ENCODE results near the gene CDH18.
A peak's percentile ranks its signal among the peaks of the same experiment; 100 is the strongest.

Gene CDH18, protein sequence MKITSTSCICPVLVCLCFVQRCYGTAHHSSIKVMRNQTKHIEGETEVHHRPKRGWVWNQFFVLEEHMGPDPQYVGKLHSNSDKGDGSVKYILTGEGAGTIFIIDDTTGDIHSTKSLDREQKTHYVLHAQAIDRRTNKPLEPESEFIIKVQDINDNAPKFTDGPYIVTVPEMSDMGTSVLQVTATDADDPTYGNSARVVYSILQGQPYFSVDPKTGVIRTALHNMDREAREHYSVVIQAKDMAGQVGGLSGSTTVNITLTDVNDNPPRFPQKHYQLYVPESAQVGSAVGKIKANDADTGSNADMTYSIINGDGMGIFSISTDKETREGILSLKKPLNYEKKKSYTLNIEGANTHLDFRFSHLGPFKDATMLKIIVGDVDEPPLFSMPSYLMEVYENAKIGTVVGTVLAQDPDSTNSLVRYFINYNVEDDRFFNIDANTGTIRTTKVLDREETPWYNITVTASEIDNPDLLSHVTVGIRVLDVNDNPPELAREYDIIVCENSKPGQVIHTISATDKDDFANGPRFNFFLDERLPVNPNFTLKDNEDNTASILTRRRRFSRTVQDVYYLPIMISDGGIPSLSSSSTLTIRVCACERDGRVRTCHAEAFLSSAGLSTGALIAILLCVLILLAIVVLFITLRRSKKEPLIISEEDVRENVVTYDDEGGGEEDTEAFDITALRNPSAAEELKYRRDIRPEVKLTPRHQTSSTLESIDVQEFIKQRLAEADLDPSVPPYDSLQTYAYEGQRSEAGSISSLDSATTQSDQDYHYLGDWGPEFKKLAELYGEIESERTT

DNA sequence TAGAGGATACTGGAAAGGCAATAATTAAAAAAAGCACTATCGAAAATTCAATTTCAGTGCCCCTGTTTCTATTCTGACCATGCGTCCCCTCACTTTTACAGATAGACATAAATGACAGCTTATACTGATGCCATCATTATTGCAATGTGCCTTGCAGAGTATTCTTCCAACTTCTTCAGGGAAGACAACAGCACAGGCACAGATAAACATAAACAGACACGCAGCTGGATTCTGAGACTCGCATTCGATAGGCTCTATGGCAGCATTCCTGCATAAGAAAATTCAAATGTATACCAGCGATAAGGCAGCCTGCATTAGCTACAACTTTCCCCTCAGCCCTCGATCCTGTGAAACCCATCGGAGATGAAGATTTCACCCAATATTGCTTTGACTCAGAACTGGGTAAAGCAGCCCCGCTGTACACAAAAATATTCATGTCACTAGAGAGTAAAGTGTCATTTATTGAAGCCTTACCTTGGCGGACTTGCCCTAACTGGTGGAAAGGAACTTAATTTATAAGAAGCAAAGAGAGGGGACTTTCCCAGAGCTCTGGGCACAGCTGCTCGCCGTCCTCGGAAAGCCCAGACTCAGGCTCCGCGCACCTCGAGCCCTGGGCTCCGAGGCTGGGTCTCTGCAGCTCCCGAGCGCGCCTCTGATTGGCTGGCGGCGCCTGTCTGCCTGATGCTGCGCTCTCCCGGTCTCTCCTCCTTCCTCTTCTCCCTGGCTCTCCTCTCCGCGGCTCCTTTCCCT lies at the start of gene CDH18:
Gene CDH18 (minus strand): TSS at position 589 of the 750 bp plus-strand sequence. CDS start 149,214 bp downstream, outside the sequence.
- peak; percentile 84 for DNase-seq

DNA sequence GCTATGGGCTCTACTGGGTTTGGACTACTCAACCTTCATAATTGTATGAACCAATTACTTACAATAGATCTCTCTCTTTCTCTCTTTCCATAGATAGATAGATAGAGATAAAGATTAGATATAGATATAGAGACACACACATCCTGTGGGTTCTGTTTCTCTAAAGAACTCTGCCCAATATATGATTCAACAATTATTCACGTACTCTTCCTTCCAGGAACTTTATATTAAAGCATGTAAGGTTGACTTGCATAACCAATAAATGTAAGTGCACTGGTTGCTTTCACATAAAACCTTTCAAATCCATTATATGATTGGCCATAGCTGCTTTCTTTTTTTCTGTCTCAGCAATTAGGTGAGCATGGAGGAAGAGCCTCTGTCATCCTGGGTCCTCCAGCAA lies 46.7 kb upstream of the CDH18 start:
- DNase-seq: no peak

DNA sequence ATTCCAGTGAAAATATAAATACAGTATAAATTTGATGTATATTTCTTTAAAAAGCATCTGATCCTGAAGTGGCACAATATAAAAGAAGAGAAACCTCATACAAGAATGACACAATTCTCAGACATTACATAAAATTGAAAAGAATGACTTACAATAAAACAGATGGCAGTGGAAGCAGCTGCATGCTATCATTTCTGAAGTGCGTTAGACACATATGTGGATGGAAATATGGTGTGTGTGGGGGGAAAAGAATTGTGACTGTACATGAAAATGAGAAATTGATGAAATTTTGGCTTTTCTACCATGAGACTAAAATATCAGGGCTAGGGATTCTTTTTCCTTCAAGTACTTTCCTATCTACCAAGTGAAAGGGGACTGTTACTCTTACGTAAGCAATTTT lies 45.9 kb upstream of the CDH18 start:
- DNase-seq: peak; percentile 32

DNA sequence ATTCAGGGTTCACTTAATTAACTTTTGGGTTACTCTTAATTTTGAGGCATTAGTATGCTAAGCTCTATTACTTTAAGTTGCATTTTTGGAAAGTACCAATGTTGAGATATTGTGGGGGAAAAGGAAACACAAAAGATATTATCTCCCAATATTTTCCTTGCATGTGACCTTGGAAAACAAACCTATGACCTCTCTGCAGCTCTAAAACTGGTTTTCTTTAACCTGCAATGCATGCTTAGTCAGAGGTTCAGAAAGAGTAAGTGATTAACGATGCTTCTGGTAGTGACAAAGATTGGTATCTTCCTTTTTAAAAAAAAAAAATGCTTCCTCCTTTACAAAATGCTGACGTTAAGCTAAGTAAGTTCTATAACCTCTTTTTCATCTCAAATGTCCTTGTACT lies 44.9 kb upstream of the CDH18 start:
- DNase-seq: no peak

DNA sequence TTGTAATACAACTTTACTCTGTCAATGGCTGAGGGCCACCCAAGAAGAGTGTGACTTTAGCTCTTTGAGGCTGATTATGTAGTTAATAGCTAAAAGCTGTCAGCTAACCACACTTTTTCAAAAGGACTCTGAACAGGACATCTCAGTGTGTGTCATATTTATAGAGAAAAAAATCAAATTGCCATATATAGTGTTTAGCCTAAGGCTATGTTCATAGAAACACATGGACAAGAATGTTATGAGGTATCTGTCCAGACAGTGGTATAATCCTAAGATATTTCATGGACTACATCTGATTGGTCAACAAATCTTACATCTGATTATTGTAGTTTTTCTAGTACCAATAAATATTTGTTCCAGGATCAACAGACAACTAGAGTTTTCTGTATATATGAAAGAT lies 42.1 kb upstream of the CDH18 start:
- DNase-seq: no peak

DNA sequence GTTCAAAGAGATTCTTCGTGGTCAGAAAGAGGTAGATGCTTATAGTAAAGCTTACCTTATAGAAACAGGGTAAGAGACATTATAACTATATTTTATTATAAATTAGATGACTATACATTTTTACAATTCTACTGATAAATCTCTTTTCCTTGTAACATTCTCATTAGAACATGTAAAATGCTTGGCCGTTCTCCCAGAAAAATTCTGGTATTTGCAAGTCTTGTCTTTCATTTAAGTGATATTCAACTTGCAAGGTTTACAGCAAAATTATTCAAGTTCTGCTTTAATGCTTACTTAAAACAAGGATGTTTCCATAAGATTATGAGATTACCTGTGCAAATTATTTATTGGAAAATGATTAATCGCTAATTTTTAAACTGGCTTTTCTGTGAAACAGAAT lies 41.3 kb upstream of the CDH18 start:
- no peak for DNase-seq

DNA sequence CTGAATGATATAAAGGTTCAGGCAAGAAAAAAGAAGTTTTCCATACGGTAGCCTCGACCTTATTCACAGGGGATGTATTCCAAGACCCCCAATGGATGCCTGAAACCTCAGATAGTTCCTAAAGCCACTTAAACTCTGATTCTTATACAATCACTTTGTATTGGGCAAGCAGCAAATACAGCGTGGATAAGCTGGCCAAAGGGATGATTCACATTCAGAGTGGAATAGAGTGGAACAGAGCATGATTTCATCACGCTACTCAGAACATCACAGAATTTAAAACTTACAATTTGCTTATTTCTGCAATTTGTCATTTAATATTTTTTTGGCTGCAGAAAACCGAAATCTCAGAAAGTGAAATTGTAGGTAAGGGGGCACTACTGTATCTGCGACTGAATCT lies 40.5 kb upstream of the CDH18 start:
- DNase-seq: no peak

DNA sequence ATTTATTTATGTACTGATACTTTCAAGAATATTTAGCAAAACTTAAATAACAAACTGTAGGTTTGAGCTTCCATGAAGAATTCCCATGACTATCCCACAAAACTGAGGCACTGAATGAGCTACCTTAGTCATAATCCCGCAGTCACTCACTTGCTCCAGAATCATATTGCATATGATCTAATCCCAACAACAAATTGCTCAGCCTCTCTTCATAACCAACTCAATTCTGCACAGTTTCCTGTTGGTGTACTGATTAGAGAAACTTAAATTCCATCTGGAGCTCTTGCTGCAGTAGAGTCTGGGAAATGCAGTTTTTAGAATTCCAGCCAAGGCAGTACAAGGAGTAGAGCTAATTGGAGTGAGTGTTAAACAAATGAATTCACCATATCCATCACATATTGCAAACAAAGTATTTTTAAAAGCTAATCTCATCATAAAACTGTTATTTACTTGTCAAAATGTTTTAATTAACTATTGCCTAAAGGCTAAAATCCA lies 35.7 kb upstream of the CDH18 start:
- no peak for DNase-seq

DNA sequence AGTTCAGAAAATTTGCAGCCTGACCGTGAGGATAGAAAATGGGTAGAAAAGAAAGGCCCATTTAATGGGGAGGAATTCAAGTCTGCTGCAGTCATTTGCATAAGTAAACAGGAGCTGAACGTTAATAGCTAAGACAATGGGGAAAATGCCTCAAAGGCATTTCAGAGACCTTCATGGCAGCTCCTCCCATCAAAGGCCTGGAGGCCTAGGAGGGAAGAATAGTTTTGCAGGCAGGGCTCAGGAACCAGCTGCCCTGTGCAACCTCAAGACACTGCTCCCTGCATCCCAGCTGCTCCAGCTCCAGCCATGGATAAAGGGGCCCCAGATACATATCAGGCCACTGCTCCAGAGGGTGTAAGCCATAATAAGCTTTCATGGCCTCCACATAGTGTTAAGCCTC lies 32.2 kb upstream of the CDH18 start:
- DNase-seq: no peak

DNA sequence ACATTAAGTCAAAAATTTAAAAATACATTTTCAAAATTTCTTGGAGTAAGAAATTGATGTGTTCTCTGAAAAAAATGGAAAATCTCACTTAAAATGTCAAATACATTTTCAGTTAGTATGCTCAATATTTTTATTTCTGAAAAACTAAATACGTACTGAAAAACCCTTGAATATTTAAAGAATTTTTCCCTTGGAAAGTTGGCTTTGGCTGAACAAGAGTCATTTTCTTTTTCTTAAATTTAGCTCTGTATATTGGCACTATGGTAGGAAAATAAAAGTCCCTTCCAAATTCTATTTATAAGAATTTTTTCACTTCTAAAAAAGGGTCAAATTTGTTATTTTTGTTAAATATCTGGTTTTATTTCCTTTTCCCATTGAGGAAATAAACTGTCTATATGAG lies 29.0 kb upstream of the CDH18 start:
- no peak for DNase-seq

DNA sequence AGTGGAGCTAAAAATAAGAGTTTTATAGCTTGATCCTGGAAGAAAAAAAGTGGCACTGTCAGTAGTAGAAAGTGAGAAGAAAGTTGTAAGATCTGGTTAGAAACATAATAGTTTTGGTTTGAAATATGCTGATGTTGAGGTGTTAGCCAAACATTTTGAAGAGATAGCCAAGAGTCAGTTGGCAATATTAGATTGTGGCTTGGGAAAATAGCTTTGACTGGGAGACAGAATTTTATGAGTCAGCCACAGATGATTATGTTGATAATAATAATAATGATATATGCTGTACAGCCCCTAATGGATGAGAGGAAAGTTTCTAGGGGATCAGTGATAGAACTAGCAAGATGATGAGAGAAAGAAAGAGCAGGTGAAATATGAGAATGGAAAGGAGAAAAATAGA lies 12.4 kb upstream of the CDH18 start:
- no peak for DNase-seq

DNA sequence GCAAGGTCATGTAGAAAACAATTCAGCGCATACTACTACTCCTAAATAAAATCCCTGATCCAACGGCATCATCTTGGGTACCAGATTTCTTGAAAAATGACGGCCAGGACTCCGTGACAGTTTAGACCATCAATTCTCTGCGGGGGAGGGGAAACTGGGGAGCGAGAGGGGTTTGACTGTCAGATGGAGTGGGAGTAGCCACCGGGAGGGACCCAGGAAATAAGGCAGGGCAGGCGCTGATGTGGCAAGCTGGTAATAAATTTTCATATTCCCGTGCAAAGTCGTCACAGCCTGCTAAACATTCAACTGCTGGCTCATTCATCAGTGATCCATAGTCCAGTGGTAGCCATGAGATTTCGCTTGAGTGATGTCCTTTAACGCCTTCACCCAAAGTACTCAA lies 457 bp upstream of the CDH18 start:
- no peak for DNase-seq

DNA sequence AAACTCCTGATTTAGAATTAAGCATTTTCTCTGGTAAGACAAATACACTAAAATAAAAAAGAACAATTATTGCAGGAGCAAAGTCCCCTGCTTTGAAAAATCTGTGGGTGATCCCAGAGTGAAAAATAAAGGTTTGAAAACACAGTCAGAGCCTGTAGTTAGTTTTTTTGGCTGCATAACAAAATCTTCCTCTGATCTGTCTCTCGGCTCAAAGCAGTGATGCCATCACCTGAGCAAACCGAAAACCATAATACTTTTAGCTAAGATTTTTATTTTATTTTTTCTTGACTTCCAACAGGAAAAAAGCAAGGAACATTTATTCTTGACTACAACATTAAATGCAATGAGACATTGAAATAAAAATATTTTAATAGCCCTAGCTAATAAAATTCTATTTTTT lies 1.2 kb downstream of the CDH18 start:
- no peak for DNase-seq

DNA sequence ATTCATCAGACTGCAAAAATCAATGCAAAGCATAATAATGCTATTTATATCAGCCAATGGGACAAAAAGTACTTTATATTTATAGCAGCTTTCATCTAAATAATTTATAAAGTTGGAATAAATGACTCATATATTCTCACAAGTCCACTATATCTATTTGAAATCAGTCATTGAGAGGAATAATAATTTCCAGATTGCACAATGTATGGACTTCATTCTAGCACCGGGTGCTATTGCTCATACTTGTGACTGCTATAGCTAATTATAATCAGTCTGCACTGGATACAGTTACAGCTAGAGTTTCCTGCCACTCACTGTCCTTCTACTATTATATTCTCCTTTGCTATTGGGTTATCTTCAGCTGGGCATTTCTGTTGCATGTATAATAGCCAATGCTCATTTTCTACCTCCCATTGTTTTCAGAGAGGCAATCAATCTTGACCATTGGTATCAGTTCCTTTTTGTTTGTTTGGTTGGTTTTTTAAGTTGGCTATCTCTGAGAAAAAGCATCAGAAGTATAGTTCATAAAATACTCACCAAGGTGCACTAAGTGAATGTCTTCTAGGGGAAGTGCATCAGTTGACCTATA lies 1.9 kb downstream of the CDH18 start:
- no peak for DNase-seq

DNA sequence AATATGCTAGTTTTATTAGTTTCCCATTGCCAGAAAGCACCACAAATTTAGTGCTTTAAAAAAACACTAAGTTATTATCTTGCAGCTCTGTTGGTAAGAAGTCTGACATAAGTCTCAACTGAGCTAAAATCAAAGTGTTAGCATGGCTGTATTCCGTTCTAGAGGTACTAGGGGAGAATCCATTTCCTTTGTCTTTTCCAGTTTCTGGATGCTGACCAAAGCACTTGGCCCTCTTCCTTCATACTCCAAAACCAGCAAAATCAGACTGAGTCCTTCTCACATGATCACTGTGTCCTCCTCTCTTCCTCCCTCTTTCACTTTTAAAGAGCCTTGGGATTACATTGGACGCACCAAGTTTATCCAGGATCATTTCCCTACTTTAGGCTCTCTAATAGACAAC lies 9.5 kb downstream of the CDH18 start:
- DNase-seq: no peak

DNA sequence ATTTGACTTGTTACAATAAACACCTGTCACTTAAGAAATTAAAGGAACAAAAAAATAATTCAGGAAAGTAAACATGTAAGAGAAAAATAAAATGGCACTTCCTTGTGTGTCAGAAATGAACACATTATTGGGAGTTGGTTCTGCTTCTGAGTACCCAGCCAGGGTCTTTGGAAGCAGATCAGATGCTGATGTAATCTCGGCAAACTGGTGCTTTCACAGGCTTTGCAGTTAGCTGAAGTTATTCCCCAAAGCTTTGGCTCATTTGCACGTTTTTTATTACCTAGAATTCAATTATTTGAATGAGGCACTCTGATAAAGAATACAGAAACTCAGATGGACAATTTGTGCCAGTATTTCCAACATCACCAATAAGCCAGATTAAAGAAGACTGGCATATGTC lies 10.9 kb downstream of the CDH18 start:
- DNase-seq: no peak

DNA sequence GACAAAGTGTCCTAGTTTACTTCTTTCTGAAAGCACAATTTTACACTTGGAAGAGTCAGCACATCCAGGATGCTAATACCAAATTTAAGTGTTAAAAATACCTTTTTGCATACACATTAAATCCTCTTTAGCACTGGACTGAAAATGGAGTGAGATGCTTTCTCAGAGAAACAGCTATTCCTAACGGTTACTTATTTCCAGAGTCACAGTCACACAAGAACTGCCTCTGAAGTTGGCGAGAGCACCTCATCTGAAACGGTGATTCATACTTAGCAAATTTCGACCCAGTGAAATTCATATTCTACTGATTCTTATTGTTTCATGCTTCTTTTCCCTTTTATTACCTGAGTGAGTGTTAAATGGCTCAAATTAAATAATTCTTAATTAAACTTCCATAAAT lies 12.2 kb downstream of the CDH18 start:
- DNase-seq: no peak

DNA sequence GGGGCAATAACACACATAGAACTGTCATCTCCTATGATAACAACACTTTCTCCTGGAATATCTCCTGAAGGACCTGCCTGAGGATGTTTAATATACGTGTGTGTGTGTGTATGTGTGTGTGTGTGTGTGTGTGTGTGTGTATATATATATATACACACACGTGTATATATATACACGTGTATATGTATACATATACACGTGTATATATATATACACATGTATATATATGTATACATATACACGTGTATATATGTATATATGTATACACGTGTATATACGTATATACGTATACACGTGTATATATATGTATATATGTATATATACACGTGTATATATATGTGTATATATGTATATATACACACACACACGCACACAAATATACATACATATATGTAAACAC lies 27.5 kb downstream of the CDH18 start:
- no peak for DNase-seq

DNA sequence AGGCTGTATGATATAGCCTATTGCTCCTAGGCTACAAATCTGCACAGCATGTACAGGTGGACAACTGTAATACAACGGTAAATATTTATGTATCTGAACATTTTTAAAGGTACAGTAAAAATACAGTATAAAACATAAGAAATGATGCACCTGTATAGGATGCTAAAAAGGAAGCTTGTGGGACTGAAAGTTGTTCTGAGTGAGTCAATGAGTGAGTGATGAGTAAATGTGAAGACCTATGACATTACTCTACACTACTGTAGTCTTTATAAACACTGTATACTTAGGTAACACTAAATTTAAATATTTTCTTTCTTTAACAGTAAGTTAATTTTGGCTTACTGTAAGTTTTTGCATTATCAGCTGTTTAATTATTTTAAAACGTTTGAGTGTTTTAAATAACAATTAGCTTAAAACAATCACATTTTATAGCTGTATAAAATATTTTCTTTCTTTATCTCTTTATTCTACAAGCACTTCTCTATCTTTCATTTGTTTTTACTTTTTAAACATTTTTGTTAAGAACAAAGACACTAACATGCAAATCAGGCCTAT lies 28.1 kb downstream of the CDH18 start:
- DNase-seq: no peak

DNA sequence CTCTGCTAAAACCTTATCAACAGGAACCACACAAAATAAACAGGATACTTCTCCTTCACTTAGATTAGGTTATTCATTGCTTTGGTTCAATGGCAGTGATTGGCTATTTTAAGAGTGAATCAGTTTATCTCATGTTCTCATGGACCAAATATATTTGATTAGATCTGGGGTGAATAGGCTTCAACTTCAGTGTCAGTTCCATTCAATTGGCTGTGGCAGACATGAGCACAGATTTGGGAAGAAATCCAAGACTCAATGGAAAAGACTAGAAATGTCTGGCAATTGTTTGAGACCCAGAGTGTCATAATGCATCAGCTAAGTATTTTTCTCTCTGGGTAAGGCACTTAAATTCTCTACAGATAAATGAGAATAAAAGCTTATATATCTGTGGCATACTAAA lies 37.1 kb downstream of the CDH18 start:
- no peak for DNase-seq

DNA sequence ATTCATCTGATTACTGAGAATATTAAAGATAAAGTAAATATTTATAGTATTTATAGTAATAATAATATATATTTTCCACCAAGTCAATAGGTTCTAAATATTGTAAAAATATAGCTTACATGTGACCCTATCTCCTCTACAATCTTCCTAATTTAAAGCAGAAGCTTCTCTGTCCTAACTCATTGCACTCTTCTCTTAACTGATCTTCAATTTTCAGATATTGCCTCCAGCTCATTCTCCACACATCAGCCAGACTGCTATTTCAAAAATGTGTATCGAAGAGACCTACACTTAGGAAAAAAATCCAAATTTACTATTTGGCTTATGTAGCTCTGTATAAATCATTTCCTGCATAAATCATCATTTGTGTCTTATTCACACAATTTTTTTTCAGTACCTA lies 47.8 kb downstream of the CDH18 start:
- DNase-seq: no peak

DNA sequence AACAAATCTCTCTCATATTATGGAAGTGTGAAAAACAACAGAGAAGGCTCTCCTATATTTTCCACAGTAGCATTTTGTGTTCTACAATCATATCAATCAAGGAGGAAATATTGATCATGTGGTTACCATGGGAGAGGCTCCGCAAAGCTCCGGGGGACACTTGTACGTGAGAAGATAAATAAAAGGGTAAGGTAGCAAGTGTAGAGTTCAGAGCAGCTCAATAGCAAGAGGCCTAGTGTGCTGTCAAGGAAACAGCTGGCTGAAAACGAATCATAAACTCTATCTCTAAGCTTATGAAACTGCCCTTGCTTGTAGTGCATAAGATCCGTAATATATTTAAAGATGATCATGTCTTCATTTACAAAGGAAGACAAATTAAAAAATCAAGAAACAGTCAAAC lies 57.5 kb downstream of the CDH18 start:
- DNase-seq: no peak

All from NCI-H1694 treated with DMSO at 0.1 percent for 48 hours (cell line).